GM12878 (cell line): ENCODE data around the gene GOLGA8B.

Experiments
- CREB1 ChIP-seq: IDR thresholded peaks from 2 replicates; pipeline ENCODE4 v1.6.1; 2012; ENCODE audit warnings: low read depth, mild to moderate bottlenecking, inconsistent platforms
- CTCF ChIP-seq, 3 experiments: IDR thresholded peaks in 2 of 3; conservative IDR thresholded peaks in 1 of 3; 2 replicates each; pipeline ENCODE4 v1.5.1; 2011; ENCODE audit warnings: low read depth in 3 of 3, low read length in 3 of 3, mild to moderate bottlenecking in 3 of 3, control low read depth in 2 of 3, moderate library complexity in 2 of 3, inconsistent platforms in 1 of 3, mixed read lengths in 1 of 3; ENCODE audit not compliant: control insufficient read depth in 2 of 3, insufficient read depth in 1 of 3; ENCODE audit errors: extremely low read depth in 1 of 3
- EGR1 ChIP-seq, 2 experiments: IDR thresholded peaks; 1 replicate in 1 of 2; 2 replicates in 1 of 2; pipeline ENCODE4 v1.6.1; 2011 to 2012; ENCODE audit warnings: low read depth in 2 of 2, low read length in 2 of 2, borderline replicate concordance in 1 of 2, mild to moderate bottlenecking in 1 of 2, moderate library complexity in 1 of 2
- MAX ChIP-seq: IDR thresholded peaks from 2 replicates; pipeline ENCODE4 v1.6.1; 2012; ENCODE audit warnings: low read depth, low read length, improper control_type of control experiment
- PBX3 ChIP-seq: IDR thresholded peaks from 2 replicates; pipeline ENCODE4 v1.6.1; 2011; ENCODE audit warnings: mild to moderate bottlenecking, low read depth, low read length, moderate library complexity; ENCODE audit not compliant: insufficient replicate concordance
- POLR2A ChIP-seq: IDR thresholded peaks from 2 replicates; pipeline ENCODE4 v1.6.1; 2011; ENCODE audit warnings: low read depth, mild to moderate bottlenecking, low read length
- ZSCAN29 ChIP-seq: fragments of 450-650 bp; IDR thresholded peaks from 2 replicates; pipeline ENCODE4 v1.6.1; 2017; ENCODE audit warnings: mild to moderate bottlenecking, moderate library complexity

- TF ChIP-seq CTCF (IDR thresholded peaks at IDR 0.05 in 2 of 3, conservative IDR thresholded peaks at IDR 0.05 in 1 of 3; ENCODE audit: control insufficient read depth in 2 of 3, extremely low read depth in 1 of 3, insufficient read depth in 1 of 3, low read depth in 3 of 3, low read length in 3 of 3) (no peak), POLR2A (no peak), PBX3 (no peak), ZSCAN29 (no peak), CREB1 (no peak), EGR1 (IDR thresholded peaks at IDR 0.05; ENCODE audit: borderline replicate concordance in 1 of 2, low read depth in 2 of 2, low read length in 2 of 2) (no peak), MAX (no peak)
These were observed 15.5 kb upstream of the GOLGA8B start for GRCh38 chr15:34598799-34599585.
